HepG2 (cell line): ENCODE results near the gene GDF11. TPM values are rescaled to one million over a fixed set of nuclear protein-coding genes. Genes with fewer than 3 reads are reported as not detected.
A peak's percentile ranks its signal among the peaks of the same experiment; 100 is the strongest.

Source experiments
- ATAC-seq: fragments of 200-7000 bp; cut with Tn5 transposase; 3 replicates; pipeline ENCODE4 v1.9.1; 2020; ENCODE audit warnings: mild to moderate bottlenecking, moderate library complexity
- BruUV-seq: library from RNA; stranded (reverse); fragments of 400-500 nt; replicated peaks from 2 replicates; lab custom pipeline; 2021; lab: Mats Ljungman, UMichigan
- CTCF ChIA-PET: fragments of 300-600 bp; formaldehyde crosslinking; extraction: SDS; loops from one replicate; lab custom pipeline; 2021; ENCODE audit warnings: low total read pairs, inconsistent platforms, low intra/inter-chr PET ratio; lab: Yijun Ruan, JAX
- POLR2A ChIA-PET: fragments of 350-600 bp; sonication (Branson Sonifier 250); formaldehyde crosslinking; loops from one replicate; lab custom pipeline; 2020; ENCODE audit warnings: antibody characterized with exemption, inconsistent platforms; lab: Yijun Ruan, JAX
- DNase-seq: peaks from one replicate; pipeline ENCODE4 v3.0.0-alpha.2; 2015; ENCODE audit warnings: low spot score
- FAIRE-seq: peaks from 3 replicates; lab custom pipeline; 2011; peaks lifted over from hg19 to GRCh38; lab: Jason Lieb, UNC
- H2AFZ ChIP-seq: one replicate; pipeline ENCODE4 v1.6.1; 2011; ENCODE audit warnings: low read length, inconsistent platforms
- H3K27ac ChIP-seq: fragments of 300-600 bp; 3 replicates; pipeline ENCODE4 v1.8.0; 2011; ENCODE audit warnings: mixed run types, mild to moderate bottlenecking, mixed read lengths, low read length, inconsistent platforms; ENCODE audit not compliant: insufficient read depth; ENCODE audit errors: extremely low read length
- H3K27me3 ChIP-seq, 2 experiments: fragments of 200-600 bp in 1 of 2; 2 replicates in 1 of 2; 3 replicates in 1 of 2; pipeline versions ENCODE4 v1.6.0 to v1.8.0; 2011; ENCODE audit warnings: low read length in 2 of 2, mild to moderate bottlenecking in 2 of 2, moderate library complexity in 2 of 2, inconsistent platforms in 1 of 2; ENCODE audit not compliant: insufficient read depth in 2 of 2, control insufficient read depth in 1 of 2
- H3K36me3 ChIP-seq, 2 experiments: fragments of 200-600 bp in 1 of 2; replicated peaks in 1 of 2; 2 replicates in 1 of 2; 3 replicates in 1 of 2; pipeline versions ENCODE4 v1.5.1 to v1.8.0; 2011; ENCODE audit warnings: low read length in 2 of 2, inconsistent platforms in 1 of 2; ENCODE audit not compliant: insufficient read depth in 2 of 2, control insufficient read depth in 1 of 2
- H3K4me1 ChIP-seq: 2 replicates; pipeline ENCODE4 v1.5.1; 2012; ENCODE audit warnings: low read length, inconsistent platforms; ENCODE audit not compliant: insufficient read depth
- H3K4me2 ChIP-seq: 2 replicates; pipeline ENCODE4 v1.6.0; 2011; ENCODE audit warnings: low read depth, low read length, inconsistent platforms
- H3K4me3 ChIP-seq, 3 experiments: fragments of 200-600 bp in 1 of 3; sonication (generic), shearing (Covaris generic) in 1 of 3; replicated peaks in 1 of 3; 2 replicates each; pipeline ENCODE4 v1.5.1; 2011 to 2016; ENCODE audit warnings: low read length in 3 of 3, inconsistent platforms in 2 of 3, low read depth in 2 of 3, mild to moderate bottlenecking in 2 of 3, control low read depth in 1 of 3, mixed read lengths in 1 of 3; ENCODE audit not compliant: insufficient read depth in 1 of 3
- H3K79me2 ChIP-seq: one replicate; pipeline ENCODE4 v1.6.1; 2011; ENCODE audit warnings: low read length, inconsistent platforms; ENCODE audit not compliant: insufficient read depth
- H3K9ac ChIP-seq: 2 replicates; pipeline ENCODE4 v1.6.0; 2011; ENCODE audit warnings: mild to moderate bottlenecking, low read depth, low read length, inconsistent platforms; ENCODE audit not compliant: insufficient read depth
- H3K9me3 ChIP-seq: 2 replicates; pipeline ENCODE4 v1.5.1; 2012; ENCODE audit warnings: mild to moderate bottlenecking, low read length
- H4K20me1 ChIP-seq: 2 replicates; pipeline ENCODE4 v1.6.0; 2011; ENCODE audit warnings: inconsistent platforms, mild to moderate bottlenecking, low read length, moderate library complexity; ENCODE audit not compliant: insufficient read depth
- DNMT1 ChIP-seq: sonication (generic); formaldehyde crosslinking; IDR thresholded peaks from 2 replicates; pipeline ENCODE4 v1.5.1; 2020; ENCODE audit warnings: mild to moderate bottlenecking, missing genetic modification reagents
- GLI4 ChIP-seq: sonication (generic); formaldehyde crosslinking; IDR thresholded peaks from 2 replicates; pipeline ENCODE4 v1.5.1; 2020; ENCODE audit warnings: missing genetic modification reagents, mild to moderate bottlenecking, moderate library complexity, borderline replicate concordance
- HNF1B ChIP-seq: sonication (generic); formaldehyde crosslinking; IDR thresholded peaks from 2 replicates; pipeline ENCODE4 v1.5.1; 2020; ENCODE audit warnings: mild to moderate bottlenecking, moderate library complexity, missing genetic modification reagents
- KDM3A ChIP-seq: IDR thresholded peaks from 2 replicates; pipeline ENCODE4 v1.6.1; 2018; ENCODE audit warnings: low read depth, missing compliant biosample characterization
- ZNF605 ChIP-seq: sonication (generic); formaldehyde crosslinking; IDR thresholded peaks from 2 replicates; pipeline ENCODE4 v1.8.0; 2022; ENCODE audit warnings: mild to moderate bottlenecking, missing genetic modification reagents
- ZNF777 ChIP-seq: sonication (generic); formaldehyde crosslinking; IDR thresholded peaks from 2 replicates; pipeline ENCODE4 v1.4.0; 2020; ENCODE audit warnings: missing genetic modification reagents
- WGBS: methylation state at CpG from one replicate; pipeline ENCODE4 v1.1.6; 2017; ENCODE audit warnings: low lambda C conversion rate; 5-methylcytosine and 5-hydroxymethylcytosine counted together
- in situ Hi-C: cut with HindIII; loops from 2 replicates; pipeline ENCODE4 v1.10.0; 2017; ENCODE audit warnings: low pct_unique_long_range_greater_than_20kb; ENCODE audit not compliant: extremely low pct_ligation_motif_present
- intact Hi-C: fragments of 100-400 bp; cut with micrococcal nuclease; formaldehyde crosslinking; loops from one replicate; pipeline ENCODE4 v1.10.0; 2022; ENCODE audit not compliant: unreplicated experiment
- polyA plus RNA-seq, 8 experiments: library from polyadenylated mRNA; depleted of rRNA in 3 of 8; stranded (reverse) in 7 of 8; unstranded in 1 of 8; fragments of >200 nt; fragmentation: Illumina TruSeq in 4 of 8; extraction: Trizol in 4 of 8; gene quantifications; 2 replicates each; pipeline versions ENCODE4 v1.2.1 to v1.2.3, GENCODE V29; 2011 to 2016; ENCODE audit warnings: low read depth in 4 of 8, missing spikeins in 1 of 8, mixed read lengths in 1 of 8; ENCODE audit not compliant: insufficient read depth in 1 of 8
- total RNA-seq, 5 experiments: library from RNA; depleted of rRNA; stranded (reverse); fragments of >200 nt; fragmentation: Illumina TruSeq; extraction: Trizol; gene quantifications; 2 replicates each; pipeline ENCODE4 v1.2.3, GENCODE V29; 2016; ENCODE audit warnings: low read depth in 1 of 5
- TF ChIP-seq, protein P1 (sequence below): sonication (generic); formaldehyde crosslinking; IDR thresholded peaks from 2 replicates; pipeline ENCODE4 v1.5.0; 2020; ENCODE audit warnings: mild to moderate bottlenecking, missing genetic modification reagents

GDF11 gene
- total and polyA plus RNA-seq, 2 of the 13 experiments (the other 11 are each of a cell fraction or from before 2014, with no cell fraction given): 0.63 to 1.5 TPM

- 70% methylated on average over 17 of the region's 19 CpGs for WGBS
- ChIA-PET POLR2A (interaction anchor here (1.0 to 2.7 kb wide), 11 partner anchors 8 to 374 kb away, joined by 3 to 38 read pairs (median 13); partner anchors contain the start of genes BLOC1S1, DNAJC14, ORMDL2 and PA2G4), CTCF (no interaction called here)
- Histone ChIP-seq H3K27me3 (no peaks in the 10 kb centered on the region; a peak in 1 of 5 replicates), H3K27ac (no peak overlapping the region), H3K4me1 (peaks cover 29% of the 10 kb centered on the region), H3K4me2 (peak overlapping the region; percentile 98), H4K20me1 (0 out of 2 replicates have a peak, but pooled peaks cover 6% of the 10 kb centered on the region), H3K9me3 (no peaks in the 10 kb centered on the region), H3K79me2 (peaks cover 12% of the 10 kb centered on the region), H3K9ac (peak overlapping the region; percentile 85; the same call in 1 of the 2 replicates), H2AFZ (no peak overlapping the region), H3K4me3 (peak overlapping the region in 2 of 3 experiments; percentile 84; a peak in 3 of 6 replicates), H3K36me3 (peaks cover 10 to 17% of the 10 kb centered on the region in 2 experiments; a peak in 4 of 5 replicates)
- no peak for DNase-seq
- intact Hi-C loops: loop anchor here (2.0 kb wide), 1 partner anchor 49 kb away; a partner anchor contains a TSS
- TF ChIP-seq GLI4: no peak
- TF ChIP-seq ZNF605: no peak
- TF ChIP-seq, protein P1, sequence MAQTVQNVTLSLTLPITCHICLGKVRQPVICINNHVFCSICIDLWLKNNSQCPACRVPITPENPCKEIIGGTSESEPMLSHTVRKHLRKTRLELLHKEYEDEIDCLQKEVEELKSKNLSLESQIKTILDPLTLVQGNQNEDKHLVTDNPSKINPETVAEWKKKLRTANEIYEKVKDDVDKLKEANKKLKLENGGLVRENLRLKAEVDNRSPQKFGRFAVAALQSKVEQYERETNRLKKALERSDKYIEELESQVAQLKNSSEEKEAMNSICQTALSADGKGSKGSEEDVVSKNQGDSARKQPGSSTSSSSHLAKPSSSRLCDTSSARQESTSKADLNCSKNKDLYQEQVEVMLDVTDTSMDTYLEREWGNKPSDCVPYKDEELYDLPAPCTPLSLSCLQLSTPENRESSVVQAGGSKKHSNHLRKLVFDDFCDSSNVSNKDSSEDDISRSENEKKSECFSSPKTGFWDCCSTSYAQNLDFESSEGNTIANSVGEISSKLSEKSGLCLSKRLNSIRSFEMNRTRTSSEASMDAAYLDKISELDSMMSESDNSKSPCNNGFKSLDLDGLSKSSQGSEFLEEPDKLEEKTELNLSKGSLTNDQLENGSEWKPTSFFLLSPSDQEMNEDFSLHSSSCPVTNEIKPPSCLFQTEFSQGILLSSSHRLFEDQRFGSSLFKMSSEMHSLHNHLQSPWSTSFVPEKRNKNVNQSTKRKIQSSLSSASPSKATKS (CRISPR knock-in tag): no peak
- no peak for TF ChIP-seq DNMT1
- TF ChIP-seq ZNF777 (CRISPR knock-in tag): 0 out of 2 replicates have a peak, but pooled peaks have one; percentile 30
- TF ChIP-seq HNF1B: 0 out of 2 replicates have a peak, but pooled peaks have one; percentile 26
- TF ChIP-seq KDM3A (CRISPR knock-in tag): no peak
- BruUV-seq: no TSS peak
- in situ Hi-C loops: no loop called here
- no peak; the same call in 2 of the 3 replicates for ATAC-seq
- no peak for FAIRE-seq
These were observed 12.8 kb upstream of the GDF11 start for GRCh38 chr12:55729819-55730818.
